Measurements from ENCODE around the gene SLC25A46. TPM values are rescaled to one million over a fixed set of nuclear protein-coding genes. Genes with fewer than 3 reads are reported as not detected.
"Not testable (repeated sequence)": the region's sequence is repeated elsewhere in the genome, so short reads cannot be mapped to it uniquely, and the experiment has no call there.

Gene SLC25A46
- total and polyA plus RNA-seq, 2 of the 8 experiments (the other 6 are each of a cell fraction or from before 2014, with no cell fraction given) = 10.6 to 21.7 TPM

GRCh38 chr5:110690587-110690986 lies 48.2 kb upstream of the SLC25A46 start:
- 86% methylated on average over 1 of the region's 1 CpG; no CpG with 5 or more reads in 1 of the 2 experiments for WGBS, 2 experiments (ENCODE audit: extremely low coverage in 1 of 2, insufficient coverage in 1 of 2, insufficient read length in 1 of 2, insufficient replicate concordance in 2 of 2, low coverage in 1 of 2, low lambda C conversion rate in 2 of 2, missing lambda C conversion rate in 1 of 2)
- H4K20me1 ChIP-seq (replicated peaks in 1 of 2; ENCODE audit: control insufficient read depth in 1 of 2, insufficient read depth in 2 of 2, low read length in 2 of 2); H3K4me3 ChIP-seq (ENCODE audit: extremely low read depth in 1 of 4, insufficient read depth in 2 of 4, low read depth in 3 of 4, low read length in 4 of 4); H3K79me1 ChIP-seq (ENCODE audit: low read depth, low read length); H2AK5ac ChIP-seq (ENCODE audit: low read depth, low read length); H3K14ac ChIP-seq (ENCODE audit: insufficient read length); H3K18ac ChIP-seq (ENCODE audit: extremely low read depth, low read length); H2AFZ ChIP-seq (ENCODE audit: low read length); H3K9me3 ChIP-seq (ENCODE audit: insufficient read depth in 2 of 2, low read depth in 1 of 2, low read length in 1 of 2); CTCF ChIA-PET (ENCODE audit: partially characterized antibody); DNase-seq (ENCODE audit: low read depth in 1 of 2, low spot score in 2 of 2); H3K4me1 ChIP-seq (replicated peaks in 1 of 4; ENCODE audit: control insufficient read depth in 3 of 4, insufficient read depth in 4 of 4, low read length in 3 of 4); H3K79me2 ChIP-seq (ENCODE audit: control insufficient read depth in 1 of 2, insufficient read depth in 2 of 2, low read length in 2 of 2); H2BK120ac ChIP-seq (replicated peaks; ENCODE audit: low read depth, low read length); H3K27me3 ChIP-seq (replicated peaks in 1 of 4; ENCODE audit: control insufficient read depth in 3 of 4, extremely low read depth in 1 of 4, insufficient read depth in 3 of 4, low read length in 3 of 4); POLR2A ChIA-PET (ENCODE audit: partially characterized antibody); H4K91ac ChIP-seq (replicated peaks; ENCODE audit: insufficient read length, low read length); H3K4ac ChIP-seq (replicated peaks; ENCODE audit: insufficient read length, low read depth, low read length); H3K23me2 ChIP-seq (ENCODE audit: low read depth, low read length); H2BK20ac ChIP-seq (ENCODE audit: low read length); FAIRE-seq; H3K27ac ChIP-seq (ENCODE audit: low read depth, low read length); H2BK5ac ChIP-seq (ENCODE audit: low read depth, low read length); H3K56ac ChIP-seq (replicated peaks; ENCODE audit: insufficient read length, low read depth, low read length); H3K9ac ChIP-seq (replicated peaks in 1 of 4; ENCODE audit: extremely low read depth in 1 of 4, low read depth in 3 of 4, low read length in 3 of 4); H4K5ac ChIP-seq (ENCODE audit: insufficient read length, low read depth, low read length); H2BK12ac ChIP-seq (ENCODE audit: low read depth, low read length); H2BK15ac ChIP-seq (ENCODE audit: low read length); H3K4me2 ChIP-seq (ENCODE audit: insufficient read depth in 1 of 2, low read depth in 2 of 2, low read length in 2 of 2); H3K36me3 ChIP-seq (ENCODE audit: control insufficient read depth in 2 of 4, insufficient read depth in 4 of 4, low read length in 3 of 4); H4K8ac ChIP-seq (ENCODE audit: extremely low read depth, insufficient read depth, low read length); H3K23ac ChIP-seq (ENCODE audit: insufficient read length): not testable (repeated sequence)
